Stimulated activated CD4-positive, alpha-beta T cell treated with anti-CD3 and anti-CD28 coated beads, Interleukin-2, amount 100 ng/mL, for 24 hours (primary cell): Measurements from ENCODE around the gene PNPLA7.
"Not testable (repeated sequence)": the region's sequence is repeated elsewhere in the genome, so short reads cannot be mapped to it uniquely, and the experiment has no call there.

Experiments used
- DNase-seq, 2 donors: peaks; one replicate each; pipeline ENCODE4 v3.0.0-alpha.2; 2020

PNPLA7 gene

DNA sequence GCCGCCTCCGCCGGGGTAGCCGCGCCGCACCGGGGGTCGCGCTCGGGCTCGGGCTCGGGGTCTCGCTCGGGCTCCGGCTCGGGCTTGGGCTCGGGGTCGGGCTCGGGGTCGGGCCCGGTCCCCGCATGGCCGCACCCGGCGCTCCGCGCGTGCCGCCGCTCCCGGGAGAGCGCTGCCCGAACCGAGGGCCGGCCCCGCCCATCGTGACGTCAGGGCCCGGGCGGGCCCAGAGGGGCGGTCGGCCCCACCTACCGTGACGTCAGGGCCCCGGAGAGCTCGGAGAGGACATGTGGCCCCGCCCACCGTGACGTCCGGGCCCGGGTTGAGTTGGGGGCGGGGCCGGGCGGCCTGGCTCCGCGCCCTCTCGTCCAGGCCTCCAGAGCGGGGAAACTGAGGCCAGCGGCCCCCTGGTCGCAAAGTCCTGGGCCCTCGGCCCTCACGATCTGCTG lies 91.0 kb downstream of the PNPLA7 start, which contains the start of gene NSMF:
Gene NSMF (minus strand): TSS at position 183 of the 449 bp plus-strand sequence. CDS start 232 bp downstream, outside the sequence.
- DNase-seq, result peak; percentile 95 to 97

- DNase-seq, result no peak
These were observed 91.7 kb downstream of the PNPLA7 start for GRCh38 chr9:137458194-137459151.

- DNase-seq, result no peak
These were observed 92.6 kb downstream of the PNPLA7 start for GRCh38 chr9:137457406-137458193.

DNA sequence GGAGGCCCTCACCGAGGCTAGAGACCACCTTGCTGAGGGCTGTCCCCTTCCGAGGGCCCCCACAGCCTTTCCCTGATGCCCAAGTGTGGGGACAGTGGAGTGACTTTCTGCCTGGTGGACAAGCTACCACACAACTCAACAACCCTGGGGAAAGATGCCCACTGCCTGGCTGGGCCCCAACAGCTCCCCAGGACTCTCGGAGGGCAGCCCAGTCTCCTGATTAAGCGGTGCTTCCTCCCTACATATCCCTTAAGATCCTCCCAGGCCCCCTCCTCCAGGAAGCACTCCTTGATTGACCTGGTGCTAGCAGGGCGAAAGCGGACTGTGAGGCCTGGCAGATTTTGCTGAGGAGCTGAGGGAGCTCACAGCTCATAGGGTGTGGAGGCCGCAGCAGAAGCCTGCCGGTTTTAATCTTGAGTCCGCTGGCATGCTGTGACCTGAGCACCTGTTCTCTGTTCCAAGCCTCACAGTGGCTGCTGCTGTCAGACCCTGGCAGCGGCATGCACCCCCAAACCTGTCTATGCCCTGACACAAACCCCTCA lies 93.3 kb downstream of the PNPLA7 start:
- no peak for DNase-seq

- no peak for DNase-seq
These were observed 93.9 kb downstream of the PNPLA7 start for GRCh38 chr9:137456061-137456863.

DNA sequence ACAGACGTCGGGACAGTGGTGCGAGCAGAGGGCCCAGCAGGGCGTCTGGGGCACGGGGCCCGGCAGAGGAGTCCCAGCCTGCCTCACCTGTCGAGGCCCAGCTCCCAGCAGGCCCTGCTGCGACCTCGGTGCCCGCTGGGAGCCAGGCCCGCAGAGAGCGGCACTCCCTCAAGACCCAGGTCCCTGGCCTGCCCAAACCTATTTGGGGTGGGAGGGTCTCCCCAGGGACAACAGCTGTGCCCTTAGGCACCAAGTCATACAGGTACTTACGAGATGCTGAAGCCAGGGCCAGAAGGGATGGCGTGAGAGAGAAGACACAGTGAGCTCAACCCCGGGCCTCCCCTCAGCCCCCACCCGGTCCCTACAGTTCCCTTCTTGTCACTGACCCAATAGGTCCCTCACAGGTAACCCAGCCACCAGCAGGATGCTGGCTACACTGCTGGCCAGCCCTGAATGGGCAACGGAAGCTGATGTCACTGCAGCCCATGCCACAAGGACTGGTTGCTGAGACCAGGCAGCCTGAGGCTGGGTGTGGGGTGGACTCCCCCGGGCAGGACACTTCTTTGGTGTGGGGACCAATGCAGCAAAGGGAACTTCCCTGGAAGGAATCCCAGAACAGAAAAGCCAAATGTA lies 94.7 kb downstream of the PNPLA7 start:
- DNase-seq, result no peak

DNA sequence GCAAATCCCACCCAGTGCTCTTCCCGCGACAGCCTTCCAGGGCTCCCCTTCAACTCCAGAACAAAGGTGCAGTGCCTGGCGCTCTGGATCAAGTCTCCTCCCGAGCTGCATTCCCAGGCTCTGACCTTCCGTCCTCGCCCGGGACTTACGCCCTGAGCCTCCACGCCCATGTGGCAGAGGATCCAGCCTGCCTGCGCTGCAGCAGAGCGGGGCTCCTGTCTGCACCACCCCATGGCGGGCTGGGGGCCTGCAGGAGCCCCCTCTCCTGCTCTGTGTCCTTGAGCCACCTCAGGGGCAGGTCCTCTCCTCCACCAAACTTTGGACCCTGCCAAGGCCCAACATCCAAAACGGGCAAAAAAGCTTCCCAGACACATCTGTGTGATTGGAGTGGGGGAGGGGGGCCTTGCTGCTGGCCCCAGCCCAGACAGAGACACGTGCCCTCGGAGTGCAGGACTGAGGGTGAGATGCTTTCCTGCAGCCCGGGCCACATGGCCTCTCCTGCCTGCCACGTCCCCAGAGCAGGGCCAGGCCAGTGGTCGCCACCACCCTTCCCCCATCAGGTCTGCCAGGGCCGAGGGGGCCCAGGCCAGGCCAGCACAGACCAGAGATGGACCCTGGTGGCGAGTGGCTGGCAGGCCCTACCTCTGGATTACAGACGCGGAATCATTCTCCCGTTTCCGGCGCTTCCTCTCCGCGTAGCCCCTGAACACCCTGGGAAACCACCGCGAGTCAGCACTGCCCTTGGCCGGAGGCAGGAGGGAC lies 95.4 kb downstream of the PNPLA7 start:
- no peak for DNase-seq

DNA sequence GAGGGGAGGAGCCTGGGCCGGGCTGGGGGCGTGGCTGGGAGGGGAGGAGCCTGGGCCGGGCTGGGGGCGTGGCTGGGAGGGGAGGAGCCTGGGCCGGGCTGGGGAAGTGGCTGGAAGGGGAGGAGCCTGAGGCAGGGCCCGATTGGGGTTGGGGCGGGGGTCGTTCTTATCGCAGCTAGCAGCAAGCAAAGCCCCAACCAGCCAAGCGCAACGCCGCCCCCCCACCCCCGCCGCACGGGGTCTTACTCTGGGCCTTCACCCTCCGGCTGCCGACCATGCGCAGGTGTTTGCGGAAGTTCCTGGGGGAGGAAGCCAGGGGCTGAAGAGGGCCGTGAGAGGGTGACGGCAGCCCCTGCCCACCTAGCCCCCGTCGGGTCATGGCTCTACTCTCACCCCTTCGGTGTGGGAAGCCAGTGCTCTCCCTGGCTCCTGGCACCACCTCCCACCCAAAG lies 96.0 kb downstream of the PNPLA7 start:
- DNase-seq, result peak in 1 of 2 donors; percentile 50

DNA sequence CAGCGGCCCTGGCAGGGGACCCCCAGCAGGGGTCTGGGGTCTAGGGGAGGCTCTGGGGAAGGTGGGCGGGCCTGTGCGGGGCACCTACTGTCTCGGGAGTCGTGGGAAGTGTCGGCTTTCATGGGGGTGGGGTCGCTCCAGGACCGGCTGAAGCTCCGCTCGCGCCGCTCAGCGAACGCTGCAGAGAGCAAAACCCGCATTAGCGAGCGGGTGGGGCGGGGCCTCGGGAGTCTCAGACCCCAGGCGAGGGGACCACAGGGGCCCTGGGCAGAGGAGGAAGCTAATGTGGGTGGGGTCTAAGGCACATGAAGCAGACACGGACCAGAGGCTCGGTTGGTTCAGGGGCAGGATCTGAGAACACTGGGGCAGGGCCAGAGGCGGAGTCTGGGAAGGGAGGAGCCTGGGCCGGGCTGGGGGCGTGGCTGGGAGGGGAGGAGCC lies 96.5 kb downstream of the PNPLA7 start:
- DNase-seq, result peak; percentile 63 to 66

DNA sequence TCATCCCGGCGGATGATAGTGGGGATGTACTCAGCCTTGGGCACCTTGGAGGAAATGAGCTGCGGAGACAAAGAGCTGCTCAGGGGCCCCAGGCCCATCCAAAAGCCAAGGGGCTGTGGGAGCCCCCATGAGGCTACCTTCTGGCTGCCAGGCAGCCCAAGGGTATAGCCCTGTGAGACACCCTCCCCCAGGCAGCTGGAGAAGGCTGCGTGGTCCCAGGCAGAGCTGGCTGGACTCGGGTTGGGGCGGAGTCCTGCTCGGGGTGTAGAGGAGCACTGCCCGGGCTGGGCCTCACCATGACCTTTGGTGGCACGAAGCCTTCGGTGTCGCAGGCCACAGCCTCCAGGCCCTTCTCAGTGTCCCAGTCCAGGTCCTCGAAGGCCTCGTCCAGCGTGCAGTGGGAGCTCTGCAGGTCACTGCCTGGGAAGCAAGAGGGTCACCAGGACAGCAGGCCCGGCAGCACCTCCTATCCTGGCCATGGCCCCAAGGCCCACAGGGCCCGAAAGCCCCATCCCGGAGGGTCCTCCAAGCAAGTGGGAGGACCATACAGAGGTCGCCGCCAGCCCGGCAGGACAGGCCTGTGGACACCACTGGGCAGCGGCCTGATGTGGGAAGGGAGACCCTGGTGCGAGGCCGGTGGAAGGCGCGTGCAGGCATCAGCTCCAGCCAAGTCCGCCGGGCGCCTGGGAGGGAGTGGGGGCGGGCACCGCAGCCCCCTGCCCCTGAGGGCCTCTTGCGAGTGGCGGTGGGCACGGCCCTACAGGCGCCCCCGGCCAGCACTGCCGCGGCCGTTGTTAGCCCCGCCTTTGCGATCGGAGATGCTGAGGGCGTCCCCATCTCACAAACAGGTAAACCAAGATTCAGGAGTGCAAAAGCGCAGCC lies 97.2 kb downstream of the PNPLA7 start:
- no peak for DNase-seq

- no peak for DNase-seq
These were observed 98.0 kb downstream of the PNPLA7 start for GRCh38 chr9:137452006-137452760.

DNA sequence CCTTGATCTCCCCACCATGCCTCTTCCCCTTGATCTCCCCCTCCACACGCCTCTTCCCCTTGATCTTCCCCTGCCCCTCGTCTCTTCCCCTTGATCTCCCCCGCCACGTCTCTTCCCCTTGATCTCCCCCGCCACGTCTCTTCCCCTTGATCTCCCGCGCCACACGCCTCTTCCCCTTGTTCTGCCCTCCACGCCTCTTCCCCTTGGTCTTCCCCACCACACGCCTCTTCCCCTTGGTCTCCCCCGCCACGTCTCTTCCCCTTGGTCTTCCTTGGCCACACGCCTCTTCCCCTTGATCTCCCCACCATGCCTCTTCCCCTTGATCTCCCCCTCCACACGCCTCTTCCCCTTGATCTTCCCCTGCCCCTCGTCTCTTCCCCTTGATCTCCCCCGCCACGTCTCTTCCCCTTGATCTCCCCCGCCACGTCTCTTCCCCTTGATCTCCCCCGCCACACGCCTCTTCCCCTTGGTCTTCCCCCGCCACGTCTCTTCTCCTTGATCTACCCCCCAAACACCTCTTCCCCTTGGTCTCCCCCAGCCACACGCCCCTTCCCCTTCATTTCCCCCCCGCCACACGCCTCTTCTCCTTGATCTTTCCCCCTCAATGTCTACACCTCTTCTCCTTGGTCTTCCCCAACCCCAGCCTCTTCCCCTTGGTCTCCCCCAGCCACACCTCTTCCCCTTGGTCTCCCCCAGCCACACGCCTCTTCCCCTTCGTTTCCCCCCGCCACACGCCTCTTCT lies 98.8 kb downstream of the PNPLA7 start:
- DNase-seq, result not testable (repeated sequence)

- not testable (repeated sequence) for DNase-seq
These were observed 99.5 kb downstream of the PNPLA7 start for GRCh38 chr9:137450539-137451222.

DNA sequence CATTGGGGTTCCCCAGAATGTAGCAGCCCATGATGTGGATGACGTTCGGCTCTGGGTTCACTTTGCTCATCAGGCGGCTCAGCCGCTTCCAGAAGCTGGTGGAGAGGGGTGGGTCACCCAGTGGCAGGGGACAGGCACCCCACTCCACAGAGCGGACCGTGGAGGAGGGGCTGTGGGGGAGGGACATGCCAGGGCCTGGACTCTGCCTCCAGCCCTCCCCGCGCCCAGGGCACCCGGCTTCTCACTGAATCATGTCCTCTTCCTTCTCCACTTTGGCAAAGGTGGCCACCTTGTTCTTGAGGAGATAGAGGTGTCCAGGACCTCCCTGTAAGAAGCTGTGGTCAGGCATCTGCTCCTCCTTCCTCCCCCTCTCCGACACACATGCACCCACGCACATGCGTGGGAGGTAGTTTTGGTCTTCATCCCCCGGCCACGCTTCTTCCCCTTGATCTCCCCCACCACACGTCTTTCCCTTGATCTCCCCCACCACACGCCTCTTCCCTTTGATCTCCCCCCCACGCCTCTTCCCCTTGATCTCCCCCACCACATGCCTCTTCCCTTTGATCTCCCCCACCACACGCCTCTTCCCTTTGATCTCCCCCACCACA lies 100.2 kb downstream of the PNPLA7 start:
- no peak for DNase-seq

- no peak for DNase-seq
These were observed 100.9 kb downstream of the PNPLA7 start for GRCh38 chr9:137449081-137449844.

DNA sequence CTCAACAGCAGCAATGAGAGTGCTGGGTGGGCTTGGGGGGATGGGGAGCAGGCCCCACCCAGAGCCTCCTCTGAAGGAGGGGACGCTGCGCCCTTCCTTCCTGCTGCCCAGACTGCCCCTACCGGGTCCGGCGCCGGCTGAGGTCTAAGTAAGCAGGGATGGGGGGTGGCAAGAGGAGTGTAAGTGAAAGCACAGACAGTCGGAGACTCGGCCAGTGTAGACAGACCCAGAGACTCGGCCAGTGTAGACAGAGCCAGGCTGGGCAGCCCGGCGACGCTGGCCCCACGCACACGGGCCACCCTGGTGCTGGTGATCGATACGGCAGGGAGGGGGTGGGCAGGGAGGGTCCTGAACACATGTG lies 101.6 kb downstream of the PNPLA7 start:
- no peak for DNase-seq
